Measurements from ENCODE around the gene PTGDR2. TPM values are rescaled to one million over a fixed set of nuclear protein-coding genes. Genes with fewer than 3 reads are reported as not detected.

Gene PTGDR2
- total and polyA plus RNA-seq, 9 donors: 0.48 to 1.0 (median 0.71) TPM

DNA sequence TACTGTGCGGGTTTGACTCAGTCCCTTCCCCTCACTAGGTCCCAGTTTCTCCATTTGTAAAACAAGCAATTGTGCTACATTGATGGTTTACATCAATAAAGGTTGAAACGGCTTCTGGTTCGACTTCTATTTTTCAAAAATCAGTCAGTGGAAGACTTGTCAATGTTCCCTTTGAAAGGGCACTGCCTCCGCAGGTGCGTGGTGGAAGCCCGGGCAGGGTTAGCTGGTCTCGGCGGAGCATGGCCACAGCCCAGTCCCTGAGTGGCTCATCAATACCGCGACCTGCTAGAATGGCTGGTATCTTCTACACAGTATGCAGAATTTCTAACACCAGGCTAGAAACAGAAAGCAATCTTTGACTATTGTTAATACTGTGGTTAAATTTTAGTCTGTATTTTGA, 54.6 kb downstream of the PTGDR2 start:
- no peak for DNase-seq
- WGBS (ENCODE audit: insufficient coverage): 86% methylated on average over 6 of the region's 10 CpGs

More for the DNA sequence above, 54.6 kb downstream of the PTGDR2 start:
- no peaks in the 10 kb centered on the region for H3K9me3 ChIP-seq (replicated peaks; ENCODE audit: control insufficient read depth, low read depth, low read length)
- no peak overlapping the region for H3K27ac ChIP-seq (ENCODE audit: low read length)
- no peak overlapping the region for H3K4me3 ChIP-seq (ENCODE audit: low read length)
- peaks cover 10% of the 10 kb centered on the region for H3K27me3 ChIP-seq (ENCODE audit: control insufficient read depth, insufficient read depth, low read length)
- H3K36me3 ChIP-seq (ENCODE audit: control insufficient read depth, insufficient read depth, low read length): no peaks in the 10 kb centered on the region
- H3K4me1 ChIP-seq (ENCODE audit: control insufficient read depth, insufficient read depth, low read length): no peaks in the 10 kb centered on the region

Other genes starting within 250 kb of the PTGDR2 start
- gene MS4A8, start 156.3 kb downstream of the PTGDR2 start, total RNA-seq: 2.5 TPM
- gene MS4A8, start 156.3 kb downstream of the PTGDR2 start, polyA plus RNA-seq (ENCODE audit: insufficient read depth in 1 of 8, insufficient read length in 8 of 8, low replicate concordance in 1 of 8): 10 to 100 TPM in 1 of 8 donors, 1 to 10 TPM in 7; 2.3 to 10.5 (median 6.9) TPM
- gene MS4A18, start 131.2 kb downstream of the PTGDR2 start, total RNA-seq: not detected
- gene MS4A18, start 131.2 kb downstream of the PTGDR2 start, polyA plus RNA-seq (ENCODE audit: insufficient read depth in 1 of 8, insufficient read length in 8 of 8, low replicate concordance in 1 of 8): not detected
- not detected for gene MS4A15, start 99.1 kb downstream of the PTGDR2 start, total RNA-seq
- under 1 TPM in 1 of 8 donors, not detected in 7; 0.23 TPM for gene MS4A15, start 99.1 kb downstream of the PTGDR2 start, polyA plus RNA-seq (ENCODE audit: insufficient read depth in 1 of 8, insufficient read length in 8 of 8, low replicate concordance in 1 of 8)
- gene MS4A10, start 70.6 kb downstream of the PTGDR2 start, total RNA-seq: not detected
- gene MS4A10, start 70.6 kb downstream of the PTGDR2 start, polyA plus RNA-seq (ENCODE audit: insufficient read depth in 1 of 8, insufficient read length in 8 of 8, low replicate concordance in 1 of 8): under 1 TPM in 2 of 8 donors, not detected in 6; 0.09 to 0.11 TPM
- gene CCDC86, start 13.8 kb downstream of the PTGDR2 start, total RNA-seq: 7.4 TPM
- gene CCDC86, start 13.8 kb downstream of the PTGDR2 start, polyA plus RNA-seq (ENCODE audit: insufficient read depth in 1 of 8, insufficient read length in 8 of 8, low replicate concordance in 1 of 8): 10 to 100 TPM; 18.1 to 22.7 (median 20.1) TPM
- not detected for gene ZP1, start 11.6 kb upstream of the PTGDR2 start, total RNA-seq
- gene ZP1, start 11.6 kb upstream of the PTGDR2 start, polyA plus RNA-seq (ENCODE audit: insufficient read depth in 1 of 8, insufficient read length in 8 of 8, low replicate concordance in 1 of 8): under 1 TPM in 2 of 8 donors, not detected in 6; 0.07 to 0.13 TPM
- 32.6 TPM for gene PRPF19, start 50.6 kb upstream of the PTGDR2 start, total RNA-seq
- 10 to 100 TPM; 61.8 to 94.5 (median 73.8) TPM for gene PRPF19, start 50.6 kb upstream of the PTGDR2 start, polyA plus RNA-seq (ENCODE audit: insufficient read depth in 1 of 8, insufficient read length in 8 of 8, low replicate concordance in 1 of 8)
- 33.3 TPM for gene TMEM109, start 58.2 kb upstream of the PTGDR2 start, total RNA-seq
- gene TMEM109, start 58.2 kb upstream of the PTGDR2 start, polyA plus RNA-seq (ENCODE audit: insufficient read depth in 1 of 8, insufficient read length in 8 of 8, low replicate concordance in 1 of 8): 100 to 1,000 TPM in 5 of 8 donors, 10 to 100 TPM in 3; 92.3 to 118 (median 110) TPM
- 36.8 TPM for gene TMEM132A, start 68.5 kb upstream of the PTGDR2 start, total RNA-seq
- 10 to 100 TPM; 28.9 to 59.2 (median 44.0) TPM for gene TMEM132A, start 68.5 kb upstream of the PTGDR2 start, polyA plus RNA-seq (ENCODE audit: insufficient read depth in 1 of 8, insufficient read length in 8 of 8, low replicate concordance in 1 of 8)
- 12.7 TPM for gene SLC15A3, start 96.2 kb upstream of the PTGDR2 start, total RNA-seq
- 10 to 100 TPM; 12.3 to 26.9 (median 23.3) TPM for gene SLC15A3, start 96.2 kb upstream of the PTGDR2 start, polyA plus RNA-seq (ENCODE audit: insufficient read depth in 1 of 8, insufficient read length in 8 of 8, low replicate concordance in 1 of 8)
- gene CD6, start 115.7 kb upstream of the PTGDR2 start, total RNA-seq: 0.18 TPM
- 1 to 10 TPM in 2 of 8 donors, under 1 TPM in 6; 0.32 to 2.0 (median 0.77) TPM for gene CD6, start 115.7 kb upstream of the PTGDR2 start, polyA plus RNA-seq (ENCODE audit: insufficient read depth in 1 of 8, insufficient read length in 8 of 8, low replicate concordance in 1 of 8)
- gene CD5, start 246.5 kb upstream of the PTGDR2 start, total RNA-seq: 0.04 TPM
- gene CD5, start 246.5 kb upstream of the PTGDR2 start, polyA plus RNA-seq (ENCODE audit: insufficient read depth in 1 of 8, insufficient read length in 8 of 8, low replicate concordance in 1 of 8): under 1 TPM; 0.08 to 0.19 (median 0.10) TPM